ENCODE results near the gene MPHOSPH9. TPM values are rescaled to one million over a fixed set of nuclear protein-coding genes. Genes with fewer than 3 reads are reported as not detected.

Gene MPHOSPH9
- total and polyA plus RNA-seq, 2 of the 13 experiments (the other 11 are each of a cell fraction or from before 2014, with no cell fraction given) = 20.3 to 63.4 TPM

DNA sequence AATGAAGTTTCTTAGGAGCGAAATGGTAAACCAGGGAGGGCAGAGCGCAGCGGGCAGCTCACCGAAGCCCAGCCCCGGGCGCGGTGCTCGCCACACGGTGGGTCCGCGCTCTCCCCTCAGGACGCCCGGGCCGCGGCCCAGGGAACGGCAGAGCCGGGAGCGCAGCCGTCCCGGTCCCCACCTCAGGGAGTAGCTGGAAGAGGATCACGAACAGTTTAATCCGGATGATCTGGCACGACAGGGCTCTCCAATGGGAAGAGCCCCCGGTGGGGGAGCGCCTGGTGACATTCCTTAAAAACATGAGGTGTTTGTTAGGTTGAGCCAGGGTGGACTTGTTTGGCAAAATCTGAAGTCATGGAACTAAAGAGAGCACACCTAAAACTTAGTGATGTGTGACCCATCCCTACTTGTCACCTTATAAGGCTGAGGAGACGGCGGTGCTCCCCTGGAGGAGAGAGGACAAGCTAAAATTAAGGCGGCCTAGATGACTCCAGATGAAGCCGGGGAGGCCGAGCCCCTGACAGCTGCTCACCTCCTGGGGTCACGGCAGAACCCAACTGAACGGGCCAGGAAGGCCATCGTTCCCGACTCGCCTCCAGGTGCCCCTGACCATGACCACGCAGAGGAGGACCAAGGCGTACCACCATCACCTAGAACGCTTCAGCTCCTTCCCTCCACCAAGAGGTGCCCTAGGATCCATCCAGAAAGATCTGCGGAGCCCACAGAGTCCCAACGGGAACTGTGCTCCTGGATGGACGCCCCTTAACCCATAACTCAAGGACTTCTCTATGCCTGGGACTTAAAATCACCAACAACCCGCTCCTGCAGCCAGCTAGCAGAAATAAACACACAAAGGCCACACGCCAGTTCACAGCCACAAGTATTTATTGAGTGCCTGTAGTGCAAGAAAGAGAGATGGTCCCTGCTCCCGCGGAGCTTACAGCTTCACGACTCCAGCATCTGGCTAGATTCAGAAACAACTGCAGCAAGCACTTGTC is 81.2 kb downstream of the MPHOSPH9 start (continued):
- TF ChIP-seq, protein P1, sequence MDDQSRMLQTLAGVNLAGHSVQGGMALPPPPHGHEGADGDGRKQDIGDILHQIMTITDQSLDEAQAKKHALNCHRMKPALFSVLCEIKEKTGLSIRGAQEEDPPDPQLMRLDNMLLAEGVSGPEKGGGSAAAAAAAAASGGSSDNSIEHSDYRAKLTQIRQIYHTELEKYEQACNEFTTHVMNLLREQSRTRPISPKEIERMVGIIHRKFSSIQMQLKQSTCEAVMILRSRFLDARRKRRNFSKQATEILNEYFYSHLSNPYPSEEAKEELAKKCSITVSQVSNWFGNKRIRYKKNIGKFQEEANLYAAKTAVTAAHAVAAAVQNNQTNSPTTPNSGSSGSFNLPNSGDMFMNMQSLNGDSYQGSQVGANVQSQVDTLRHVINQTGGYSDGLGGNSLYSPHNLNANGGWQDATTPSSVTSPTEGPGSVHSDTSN (CRISPR knock-in tag; IDR thresholded peaks at IDR 0.05; ENCODE audit: borderline replicate concordance) = no peak
- TF ChIP-seq, protein P2, sequence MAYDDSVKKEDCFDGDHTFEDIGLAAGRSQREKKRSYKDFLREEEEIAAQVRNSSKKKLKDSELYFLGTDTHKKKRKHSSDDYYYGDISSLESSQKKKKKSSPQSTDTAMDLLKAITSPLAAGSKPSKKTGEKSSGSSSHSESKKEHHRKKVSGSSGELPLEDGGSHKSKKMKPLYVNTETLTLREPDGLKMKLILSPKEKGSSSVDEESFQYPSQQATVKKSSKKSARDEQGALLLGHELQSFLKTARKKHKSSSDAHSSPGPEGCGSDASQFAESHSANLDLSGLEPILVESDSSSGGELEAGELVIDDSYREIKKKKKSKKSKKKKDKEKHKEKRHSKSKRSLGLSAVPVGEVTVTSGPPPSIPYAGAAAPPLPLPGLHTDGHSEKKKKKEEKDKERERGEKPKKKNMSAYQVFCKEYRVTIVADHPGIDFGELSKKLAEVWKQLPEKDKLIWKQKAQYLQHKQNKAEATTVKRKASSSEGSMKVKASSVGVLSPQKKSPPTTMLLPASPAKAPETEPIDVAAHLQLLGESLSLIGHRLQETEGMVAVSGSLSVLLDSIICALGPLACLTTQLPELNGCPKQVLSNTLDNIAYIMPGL (CRISPR knock-in tag; IDR thresholded peaks at IDR 0.05; ENCODE audit: borderline replicate concordance in 1 of 2, low read depth in 1 of 2) = peak in 1 of 2 experiments; percentile 32; a peak in 1 of 4 replicates
- TF ChIP-seq ZKSCAN8 (CRISPR knock-in tag; IDR thresholded peaks at IDR 0.05; ENCODE audit: borderline replicate concordance) = no peak
- TF ChIP-seq MTA3 (CRISPR knock-in tag; IDR thresholded peaks at IDR 0.05) = no peak
- TF ChIP-seq SP140L (CRISPR knock-in tag; IDR thresholded peaks at IDR 0.05; ENCODE audit: borderline replicate concordance) = no peak
- TF ChIP-seq NFE2 (CRISPR knock-in tag; IDR thresholded peaks at IDR 0.05) = no peak
- no peak for TF ChIP-seq TCF7L2 (IDR thresholded peaks at IDR 0.05; ENCODE audit: low read depth, low read length)
- TF ChIP-seq, protein P3, sequence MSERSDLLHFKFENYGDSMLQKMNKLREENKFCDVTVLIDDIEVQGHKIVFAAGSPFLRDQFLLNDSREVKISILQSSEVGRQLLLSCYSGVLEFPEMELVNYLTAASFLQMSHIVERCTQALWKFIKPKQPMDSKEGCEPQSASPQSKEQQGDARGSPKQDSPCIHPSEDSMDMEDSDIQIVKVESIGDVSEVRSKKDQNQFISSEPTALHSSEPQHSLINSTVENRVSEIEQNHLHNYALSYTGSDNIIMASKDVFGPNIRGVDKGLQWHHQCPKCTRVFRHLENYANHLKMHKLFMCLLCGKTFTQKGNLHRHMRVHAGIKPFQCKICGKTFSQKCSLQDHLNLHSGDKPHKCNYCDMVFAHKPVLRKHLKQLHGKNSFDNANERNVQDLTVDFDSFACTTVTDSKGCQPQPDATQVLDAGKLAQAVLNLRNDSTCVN (CRISPR knock-in tag; IDR thresholded peaks at IDR 0.05; ENCODE audit: borderline replicate concordance) = no peak
- TF ChIP-seq, protein P4, sequence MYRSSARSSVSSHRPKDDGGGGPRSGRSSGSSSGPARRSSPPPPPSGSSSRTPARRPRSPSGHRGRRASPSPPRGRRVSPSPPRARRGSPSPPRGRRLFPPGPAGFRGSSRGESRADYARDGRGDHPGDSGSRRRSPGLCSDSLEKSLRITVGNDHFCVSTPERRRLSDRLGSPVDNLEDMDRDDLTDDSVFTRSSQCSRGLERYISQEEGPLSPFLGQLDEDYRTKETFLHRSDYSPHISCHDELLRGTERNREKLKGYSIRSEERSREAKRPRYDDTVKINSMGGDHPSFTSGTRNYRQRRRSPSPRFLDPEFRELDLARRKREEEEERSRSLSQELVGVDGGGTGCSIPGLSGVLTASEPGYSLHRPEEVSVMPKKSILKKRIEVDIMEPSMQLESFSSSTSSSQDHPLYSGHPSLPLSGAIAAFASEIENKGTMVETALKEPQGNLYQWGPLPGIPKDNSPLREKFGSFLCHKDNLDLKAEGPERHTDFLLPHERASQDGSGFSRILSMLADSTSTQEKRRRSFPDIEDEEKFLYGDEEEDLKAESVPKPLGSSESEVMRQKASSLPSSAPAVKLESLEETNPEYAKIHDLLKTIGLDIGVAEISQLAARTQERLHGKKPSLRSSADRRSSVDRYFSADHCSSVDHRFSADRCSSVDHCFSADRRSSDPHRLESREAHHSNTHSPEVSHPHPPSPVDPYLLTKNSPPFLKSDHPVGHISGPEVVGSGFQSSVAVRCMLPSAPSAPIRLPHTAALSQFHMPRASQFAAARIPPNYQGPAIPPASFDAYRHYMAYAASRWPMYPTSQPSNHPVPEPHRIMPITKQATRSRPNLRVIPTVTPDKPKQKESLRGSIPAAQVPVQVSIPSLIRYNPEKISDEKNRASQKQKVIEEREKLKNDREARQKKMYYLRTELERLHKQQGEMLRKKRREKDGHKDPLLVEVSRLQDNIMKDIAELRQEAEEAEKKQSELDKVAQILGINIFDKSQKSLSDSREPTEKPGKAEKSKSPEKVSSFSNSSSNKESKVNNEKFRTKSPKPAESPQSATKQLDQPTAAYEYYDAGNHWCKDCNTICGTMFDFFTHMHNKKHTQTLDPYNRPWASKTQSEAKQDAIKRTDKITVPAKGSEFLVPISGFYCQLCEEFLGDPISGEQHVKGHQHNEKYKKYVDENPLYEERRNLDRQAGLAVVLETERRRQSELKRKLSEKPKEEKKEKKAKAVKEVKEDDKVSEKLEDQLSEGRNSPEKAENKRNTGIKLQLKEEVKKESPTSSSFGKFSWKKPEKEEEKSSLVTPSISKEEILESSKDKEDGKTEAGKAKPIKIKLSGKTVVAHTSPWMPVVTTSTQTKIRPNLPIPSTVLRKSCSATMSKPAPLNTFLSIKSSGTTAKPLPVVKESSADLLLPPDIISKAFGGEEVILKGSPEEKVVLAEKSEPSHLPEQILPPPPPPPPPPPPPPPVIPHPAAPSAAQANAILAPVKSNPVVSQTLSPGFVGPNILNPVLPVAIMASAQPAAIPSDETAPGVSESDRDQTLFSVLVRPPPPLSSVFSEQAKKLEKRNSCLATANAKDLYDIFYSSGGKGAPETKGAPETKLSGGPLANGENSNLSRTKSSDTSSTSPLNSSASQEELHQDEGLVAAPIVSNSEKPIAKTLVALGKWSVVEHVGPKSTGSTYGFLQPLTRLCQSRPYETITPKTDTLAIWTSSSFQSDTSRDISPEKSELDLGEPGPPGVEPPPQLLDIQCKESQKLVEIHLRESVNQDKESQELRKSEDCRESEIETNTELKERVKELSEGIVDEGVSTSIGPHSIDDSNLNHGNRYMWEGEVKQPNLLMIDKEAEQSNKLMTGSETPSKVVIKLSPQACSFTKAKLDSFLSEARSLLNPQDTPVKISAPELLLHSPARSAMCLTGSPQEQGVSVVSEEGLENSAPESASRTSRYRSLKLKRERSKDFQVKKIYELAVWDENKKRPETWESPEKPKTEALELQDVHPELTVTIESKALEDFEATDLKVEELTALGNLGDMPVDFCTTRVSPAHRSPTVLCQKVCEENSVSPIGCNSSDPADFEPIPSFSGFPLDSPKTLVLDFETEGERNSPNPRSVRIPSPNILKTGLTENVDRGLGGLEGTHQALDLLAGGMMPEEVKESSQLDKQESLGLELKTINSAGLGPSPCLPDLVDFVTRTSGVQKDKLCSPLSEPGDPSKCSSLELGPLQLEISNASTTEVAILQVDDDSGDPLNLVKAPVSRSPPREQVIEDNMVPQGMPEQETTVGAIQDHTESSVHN (CRISPR knock-in tag; IDR thresholded peaks at IDR 0.05) = no peak
- peak; percentile 51; the same call in 1 of the 2 replicates for TF ChIP-seq ZFX (CRISPR knock-in tag; IDR thresholded peaks at IDR 0.05; ENCODE audit: low read depth)
- peak; percentile 99 for TF ChIP-seq ZBTB38 (CRISPR knock-in tag; IDR thresholded peaks at IDR 0.05)
- TF ChIP-seq ONECUT2 (CRISPR knock-in tag; IDR thresholded peaks at IDR 0.05) = no peak
- TF ChIP-seq ZNF891 (CRISPR knock-in tag; IDR thresholded peaks at IDR 0.05) = 0 out of 2 replicates have a peak, but pooled peaks have one; percentile 6
- TF ChIP-seq ZNF33A (CRISPR knock-in tag; IDR thresholded peaks at IDR 0.05; ENCODE audit: borderline replicate concordance) = no peak
